Cardiac fibroblast (primary cell): Measurements from ENCODE around the gene PLPP7.
A peak's percentile ranks its signal among the peaks of the same experiment; 100 is the strongest.

Experiments used
- DNase-seq, 2 donors: peaks; one replicate each; pipeline versions ENCODE4 v3.0.0 to v3.0.0-alpha.2; 2010; ENCODE audit warnings: low read depth in 2 of 2
- H3K4me3 ChIP-seq, 2 donors: replicated peaks in 1 of 2; 1 replicate in 1 of 2; 2 replicates in 1 of 2; pipeline ENCODE4 v1.5.1; 2011; ENCODE audit warnings: low read depth in 2 of 2, low read length in 2 of 2, mild to moderate bottlenecking in 2 of 2, moderate library complexity in 1 of 2
- CTCF ChIP-seq: IDR thresholded peaks from one replicate; pipeline ENCODE4 v1.5.1; 2011; ENCODE audit warnings: low read depth, mild to moderate bottlenecking, low read length, inconsistent platforms

PLPP7 gene

DNA sequence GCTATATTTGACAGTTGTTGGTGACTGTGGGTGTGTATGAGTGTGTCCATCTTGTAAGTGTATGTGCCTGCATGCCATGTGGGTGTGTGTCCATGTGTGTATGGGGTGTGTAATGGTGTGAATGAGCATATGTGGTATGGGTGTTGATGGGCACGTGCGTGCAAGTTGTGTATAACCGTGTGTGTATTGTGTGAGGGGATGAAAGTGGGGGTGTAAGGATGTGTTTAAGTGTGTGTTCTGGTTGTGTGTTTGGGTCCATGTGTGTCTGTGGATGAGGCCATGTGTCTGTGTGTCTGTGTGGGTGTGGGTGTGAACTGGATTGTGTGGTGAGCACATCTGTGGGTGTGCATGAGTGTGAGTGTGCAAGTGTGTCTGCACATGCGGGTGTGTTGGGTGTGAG, 7.3 kb upstream of the PLPP7 start:
- H3K4me3 ChIP-seq, result no peak overlapping the region
- no peak for TF ChIP-seq CTCF
- no peak for DNase-seq

DNA sequence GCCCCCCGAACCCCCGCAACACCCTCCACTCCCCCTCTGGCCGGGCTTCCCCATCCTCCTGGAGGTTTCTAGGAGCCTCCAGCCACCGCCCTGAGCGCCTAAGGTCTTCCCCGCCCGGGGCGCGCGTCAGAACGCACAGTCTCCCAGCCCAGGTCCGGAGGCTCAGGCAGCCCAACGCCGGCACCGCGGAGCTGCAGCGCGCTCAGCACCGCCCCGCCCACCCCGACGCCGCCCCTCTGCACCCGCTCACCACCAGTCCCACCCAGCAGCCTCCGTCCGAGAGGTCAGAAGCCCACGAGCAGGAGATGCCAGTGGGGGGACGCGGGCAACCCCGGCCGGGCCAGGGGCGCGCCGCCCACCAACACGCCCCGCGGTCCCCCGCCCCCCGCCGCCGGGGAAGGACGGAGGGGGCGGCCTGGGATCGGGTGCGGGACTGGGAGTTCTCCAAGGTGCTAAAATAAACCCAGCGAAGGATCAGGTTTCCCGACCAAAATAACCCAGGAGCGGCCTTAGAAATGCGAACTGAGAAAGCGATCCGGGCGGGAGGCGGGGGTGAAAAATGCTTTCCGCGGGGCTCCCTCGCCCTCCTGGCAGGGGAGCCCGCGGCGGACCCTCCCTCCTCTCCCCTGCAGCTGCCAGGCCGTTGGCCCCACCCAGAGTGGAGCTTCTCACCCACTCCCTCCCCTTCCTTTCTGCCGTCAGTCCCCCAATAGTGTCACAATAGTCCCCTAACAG, 6.7 kb upstream of the PLPP7 start:
- no peak overlapping the region for H3K4me3 ChIP-seq
- TF ChIP-seq CTCF, result no peak
- peak in 1 of 2 donors; percentile 18 for DNase-seq

DNA sequence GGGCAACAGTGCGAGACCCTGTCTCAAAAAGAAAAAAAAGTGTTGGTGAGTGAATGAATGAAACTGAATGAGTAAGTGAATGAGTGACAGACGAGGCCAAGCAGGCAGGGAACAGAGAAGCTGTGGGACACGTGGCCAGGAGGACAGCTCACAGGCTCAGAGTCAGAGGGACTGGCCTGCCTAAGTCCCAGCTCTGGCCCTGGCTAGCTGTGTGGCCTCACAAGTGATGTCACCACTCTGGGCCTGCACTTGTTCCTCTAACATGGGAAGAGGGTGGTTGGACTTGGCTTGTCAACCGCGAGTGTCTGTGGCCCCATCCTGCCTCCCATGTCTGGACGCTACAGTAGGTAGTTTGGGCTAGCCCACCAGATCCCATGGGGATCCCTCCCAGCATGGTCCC, 4.7 kb upstream of the PLPP7 start:
- no peak for TF ChIP-seq CTCF
- no peak overlapping the region for H3K4me3 ChIP-seq
- no peak for DNase-seq

DNA sequence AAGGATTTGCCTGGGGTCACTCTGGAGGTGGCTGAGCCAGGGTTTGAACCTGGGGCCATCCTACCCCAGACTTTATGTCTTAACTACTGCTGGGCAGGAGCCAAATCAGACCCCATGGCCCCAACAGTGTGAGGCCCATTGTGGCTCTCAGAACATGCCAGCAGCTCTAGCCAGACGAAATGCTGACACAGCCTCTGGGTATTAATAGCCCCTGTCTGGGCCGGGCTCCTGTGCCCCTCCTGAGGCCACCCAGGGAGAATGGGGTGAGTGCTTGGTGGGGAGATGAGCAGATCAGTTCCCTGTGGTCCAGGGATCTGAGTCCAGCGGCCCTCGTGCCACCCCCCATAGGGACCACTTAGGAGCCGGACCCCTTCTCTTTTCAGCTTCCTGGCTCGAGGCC, 2.2 kb upstream of the PLPP7 start:
- DNase-seq, result no peak
- no peak overlapping the region for H3K4me3 ChIP-seq
- no peak for TF ChIP-seq CTCF

- TF ChIP-seq CTCF, result no peak
- no peak for DNase-seq
- H3K4me3 ChIP-seq, result no peak overlapping the region
Observed at GRCh38 chr9:131288217-131288616, 1.3 kb upstream of the PLPP7 start.

DNA sequence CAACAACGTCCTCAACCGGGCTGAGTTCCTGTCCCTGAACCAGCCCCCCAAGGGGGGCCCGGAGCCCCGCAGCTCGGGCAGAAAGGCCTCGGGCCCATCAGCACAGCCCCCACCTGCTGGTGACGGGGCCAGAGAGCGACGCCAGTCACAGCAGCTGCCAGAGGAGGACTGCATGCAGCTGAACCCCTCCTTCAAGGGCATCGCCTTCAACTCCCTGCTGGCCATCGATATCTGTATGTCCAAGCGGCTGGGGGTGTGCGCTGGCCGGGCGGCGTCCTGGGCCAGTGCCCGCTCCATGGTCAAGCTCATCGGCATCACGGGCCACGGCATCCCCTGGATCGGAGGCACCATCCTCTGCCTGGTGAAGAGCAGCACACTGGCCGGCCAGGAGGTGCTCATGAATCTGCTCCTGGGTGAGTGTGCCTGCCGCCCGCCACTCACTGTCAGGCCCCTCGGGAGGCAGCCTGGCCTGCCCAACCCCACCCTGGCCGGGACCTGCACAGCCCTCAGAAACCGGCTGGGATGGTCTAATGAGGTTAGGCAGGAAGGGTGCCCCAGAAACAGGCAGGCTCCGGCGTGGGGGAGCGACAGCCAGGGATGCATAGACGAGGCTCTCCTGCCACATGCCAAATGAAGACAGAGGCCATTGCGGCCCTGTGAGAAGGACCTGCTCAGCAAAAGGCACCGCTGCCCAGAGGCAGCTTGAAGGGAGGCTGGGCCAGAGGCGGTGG, 678 bp downstream of the PLPP7 start:
- DNase-seq, result peak in 1 of 2 donors; percentile 20
- H3K4me3 ChIP-seq, result peak overlapping the region; percentile 40 to 64
- TF ChIP-seq CTCF, result no peak
